Ishikawa (cell line): ENCODE measurements around the gene NOX5.

Source experiments
- CREB1 ChIP-seq: IDR thresholded peaks from 2 replicates; pipeline ENCODE4 v1.6.1; 2012; ENCODE audit warnings: low read depth
- EGR1 ChIP-seq: IDR thresholded peaks from 2 replicates; pipeline ENCODE4 v1.6.1; 2012
- EP300 ChIP-seq: IDR thresholded peaks from 2 replicates; pipeline ENCODE4 v1.6.1; 2012; ENCODE audit warnings: borderline replicate concordance
- MAX ChIP-seq: IDR thresholded peaks from 2 replicates; pipeline ENCODE4 v1.6.1; 2012
- RAD21 ChIP-seq: IDR thresholded peaks from 2 replicates; pipeline ENCODE4 v1.6.1; 2012; ENCODE audit warnings: low read depth
- REST ChIP-seq: IDR thresholded peaks from 2 replicates; pipeline ENCODE4 v1.6.1; 2012; ENCODE audit warnings: low read depth, mild to moderate bottlenecking
- TAF1 ChIP-seq: IDR thresholded peaks from 2 replicates; pipeline ENCODE4 v1.6.1; 2012; ENCODE audit warnings: low read depth, mild to moderate bottlenecking
- TCF12 ChIP-seq: IDR thresholded peaks from 2 replicates; pipeline ENCODE4 v1.6.1; 2012; ENCODE audit warnings: low read depth
- USF1 ChIP-seq: IDR thresholded peaks from 2 replicates; pipeline ENCODE4 v1.6.1; 2012

- TF ChIP-seq EP300: no peak
- no peak for TF ChIP-seq REST
- TF ChIP-seq TAF1: no peak
- TF ChIP-seq CREB1: no peak
- no peak for TF ChIP-seq RAD21
- no peak for TF ChIP-seq EGR1
- TF ChIP-seq MAX: no peak
- no peak for TF ChIP-seq TCF12
- no peak for TF ChIP-seq USF1
Observed at GRCh38 chr15:69059557-69059943, 45.1 kb downstream of the NOX5 start.
